ENCODE data around the gene WDR45B. TPM values are rescaled to one million over a fixed set of nuclear protein-coding genes. Genes with fewer than 3 reads are reported as not detected.

WDR45B gene
- total and polyA plus RNA-seq, 8 donors: 46.8 to 93.1 (median 82.6) TPM

DNA sequence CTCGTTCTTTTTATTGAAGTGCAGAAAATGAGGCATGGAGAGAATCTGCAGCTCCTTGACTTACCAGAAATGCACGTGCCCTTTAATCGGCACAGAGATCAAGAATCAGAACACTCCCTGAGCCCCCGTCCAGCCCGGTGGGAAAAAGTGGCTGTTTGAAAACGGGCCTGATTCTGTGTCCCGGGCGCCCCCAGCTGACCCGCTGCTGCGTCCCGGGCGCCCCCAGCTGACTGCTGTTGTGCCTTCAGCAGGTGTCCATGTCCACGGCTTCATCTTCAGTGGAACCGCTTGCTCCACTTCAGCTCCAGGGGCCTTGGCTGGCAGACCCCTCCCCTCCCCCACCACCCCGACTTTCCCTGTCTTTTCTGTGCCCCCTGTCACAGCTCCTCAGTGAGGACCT is 81.0 kb downstream of the WDR45B start:
- TF ChIP-seq, protein P1, sequence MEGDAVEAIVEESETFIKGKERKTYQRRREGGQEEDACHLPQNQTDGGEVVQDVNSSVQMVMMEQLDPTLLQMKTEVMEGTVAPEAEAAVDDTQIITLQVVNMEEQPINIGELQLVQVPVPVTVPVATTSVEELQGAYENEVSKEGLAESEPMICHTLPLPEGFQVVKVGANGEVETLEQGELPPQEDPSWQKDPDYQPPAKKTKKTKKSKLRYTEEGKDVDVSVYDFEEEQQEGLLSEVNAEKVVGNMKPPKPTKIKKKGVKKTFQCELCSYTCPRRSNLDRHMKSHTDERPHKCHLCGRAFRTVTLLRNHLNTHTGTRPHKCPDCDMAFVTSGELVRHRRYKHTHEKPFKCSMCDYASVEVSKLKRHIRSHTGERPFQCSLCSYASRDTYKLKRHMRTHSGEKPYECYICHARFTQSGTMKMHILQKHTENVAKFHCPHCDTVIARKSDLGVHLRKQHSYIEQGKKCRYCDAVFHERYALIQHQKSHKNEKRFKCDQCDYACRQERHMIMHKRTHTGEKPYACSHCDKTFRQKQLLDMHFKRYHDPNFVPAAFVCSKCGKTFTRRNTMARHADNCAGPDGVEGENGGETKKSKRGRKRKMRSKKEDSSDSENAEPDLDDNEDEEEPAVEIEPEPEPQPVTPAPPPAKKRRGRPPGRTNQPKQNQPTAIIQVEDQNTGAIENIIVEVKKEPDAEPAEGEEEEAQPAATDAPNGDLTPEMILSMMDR (IDR thresholded peaks at IDR 0.05): no peak
- DNase-seq: no peak
- Histone ChIP-seq H3K9me3 (no peaks in the 10 kb centered on the region), H3K4me1 (peaks cover 7 to 20% of the 10 kb centered on the region in 2 donors), H3K27ac (no peak overlapping the region), H3K27me3 (no peaks in the 10 kb centered on the region), H3K4me3 (no peak overlapping the region), H3K36me3 (peaks cover 0 to 80% of the 10 kb centered on the region in 2 donors)
- intact Hi-C loops (cut with DNase I): no loop called here
- no peak for ATAC-seq

DNA sequence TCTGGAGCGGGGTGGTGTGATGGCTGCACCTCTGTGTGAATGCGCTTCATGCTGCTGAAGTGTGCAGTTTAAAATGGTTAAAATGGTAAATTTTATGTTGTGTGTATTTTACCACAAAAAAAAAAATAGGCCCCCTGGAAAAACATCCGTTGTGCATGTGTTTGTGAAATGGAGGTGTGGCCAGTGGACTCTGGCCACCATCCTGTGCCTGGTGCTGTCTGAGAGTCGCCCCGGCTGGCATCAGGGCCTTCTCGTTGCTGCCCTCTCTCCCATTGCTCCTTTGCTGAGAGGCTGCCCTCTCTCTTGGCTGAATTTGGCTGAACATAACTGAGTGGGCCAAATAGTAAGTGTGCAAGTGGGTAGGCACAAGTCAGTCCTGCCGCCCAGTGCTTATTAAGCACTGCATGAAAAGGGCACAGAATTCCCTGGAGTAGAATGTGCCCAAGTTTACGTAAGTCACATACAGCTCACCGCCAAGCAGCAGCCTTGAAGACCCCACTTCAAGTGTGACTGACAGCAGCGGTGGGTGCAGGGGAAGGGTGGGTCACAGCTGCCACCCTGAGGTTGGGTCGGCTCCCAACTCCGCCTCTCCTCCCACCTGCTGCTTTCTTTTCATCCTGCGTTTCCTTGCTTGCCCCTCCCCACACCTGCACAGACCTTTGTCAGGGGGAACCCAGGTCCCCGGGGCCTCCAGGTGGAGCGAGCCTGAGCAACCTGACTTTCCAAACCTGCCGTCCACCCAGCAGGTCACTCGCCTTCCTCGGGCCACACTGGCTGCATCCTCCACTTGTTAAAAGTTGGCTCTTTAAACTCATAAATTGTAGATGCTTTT is 81.9 kb downstream of the WDR45B start:
- no peak overlapping the region for H3K4me3 ChIP-seq
- peaks cover 7 to 20% of the 10 kb centered on the region in 2 donors for H3K4me1 ChIP-seq
- peaks cover 0 to 70% of the 10 kb centered on the region in 2 donors for H3K36me3 ChIP-seq
- DNase-seq (no peak), ATAC-seq (no peak)
- TF ChIP-seq, protein P1 (IDR thresholded peaks at IDR 0.05): no peak
- H3K27ac ChIP-seq: peak overlapping the region in 1 of 2 donors; percentile 21
- no peaks in the 10 kb centered on the region for H3K27me3 ChIP-seq
- intact Hi-C loops (cut with DNase I): no loop called here
- no peaks in the 10 kb centered on the region for H3K9me3 ChIP-seq

DNA sequence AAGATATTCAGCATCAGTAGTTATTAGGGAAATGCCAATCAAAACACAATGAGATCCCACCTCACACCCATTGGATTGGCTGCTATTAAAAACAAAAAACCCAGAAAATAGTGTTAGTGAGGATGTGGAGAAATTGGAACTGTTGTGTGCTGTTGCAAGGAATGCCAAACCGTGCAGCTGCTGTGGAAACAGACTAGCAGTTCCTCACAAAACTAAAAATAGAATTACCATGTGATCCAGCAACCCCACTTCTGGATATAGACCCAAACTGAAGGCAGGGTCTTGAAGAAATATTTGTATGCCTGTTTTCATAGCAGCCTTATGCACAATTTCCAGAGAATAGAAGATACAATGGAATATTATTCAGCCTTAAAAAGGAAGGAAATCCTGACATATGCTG is 82.7 kb downstream of the WDR45B start:
- DNase-seq (peak in 1 of 4 donors; percentile 33), ATAC-seq (no peak)
- Histone ChIP-seq H3K36me3 (peaks cover 0 to 62% of the 10 kb centered on the region in 2 donors), H3K9me3 (no peaks in the 10 kb centered on the region), H3K27ac (peak overlapping the region in 1 of 2 donors; percentile 21), H3K27me3 (no peaks in the 10 kb centered on the region), H3K4me1 (peaks cover 7 to 20% of the 10 kb centered on the region in 2 donors), H3K4me3 (no peak overlapping the region)
- TF ChIP-seq, protein P1 (IDR thresholded peaks at IDR 0.05): no peak
- intact Hi-C loops (cut with DNase I): no loop called here

Small RNA genes lying within 50 kb of the gene (microRNA-seq; reads per million reads assigned to microRNA genes)
- 0.34 to 0.68 reads per million in 2 donors for gene MIR4525

Other genes starting within 250 kb of the WDR45B start
- gene HEXD, start 230.1 kb downstream of the WDR45B start, total RNA-seq: 10 to 100 TPM; 28.6 to 34.7 TPM
- gene HEXD, start 230.1 kb downstream of the WDR45B start, polyA plus RNA-seq (ENCODE audit: insufficient read length in 6 of 6): 10 to 100 TPM; 31.1 to 48.3 (median 42.1) TPM
- gene OGFOD3, start 229.9 kb downstream of the WDR45B start, total RNA-seq: 10 to 100 TPM; 31.0 to 37.9 TPM
- 10 to 100 TPM; 22.7 to 29.6 (median 26.6) TPM for gene OGFOD3, start 229.9 kb downstream of the WDR45B start, polyA plus RNA-seq (ENCODE audit: insufficient read length in 6 of 6)
- 100 to 1,000 TPM in 1 of 2 donors, 10 to 100 TPM in 1; 90.2 to 116 TPM for gene CYBC1, start 197.7 kb downstream of the WDR45B start, total RNA-seq
- gene CYBC1, start 197.7 kb downstream of the WDR45B start, polyA plus RNA-seq (ENCODE audit: insufficient read length in 6 of 6): 10 to 100 TPM; 47.0 to 54.2 (median 52.3) TPM
- gene NARF, start 189.7 kb downstream of the WDR45B start, total RNA-seq: 10 to 100 TPM; 38.9 to 52.4 TPM
- 100 to 1,000 TPM; 101 to 128 (median 114) TPM for gene NARF, start 189.7 kb downstream of the WDR45B start, polyA plus RNA-seq (ENCODE audit: insufficient read length in 6 of 6)
- 10 to 100 TPM; 50.4 to 57.0 TPM for gene FOXK2, start 128.7 kb downstream of the WDR45B start, total RNA-seq
- 10 to 100 TPM; 31.2 to 46.3 (median 35.2) TPM for gene FOXK2, start 128.7 kb downstream of the WDR45B start, polyA plus RNA-seq (ENCODE audit: insufficient read length in 6 of 6)
- 10 to 100 TPM in 1 of 2 donors, 1 to 10 TPM in 1; 6.8 to 10.2 TPM for gene RAB40B, start 50.3 kb upstream of the WDR45B start, total RNA-seq
- 10 to 100 TPM; 18.6 to 25.7 (median 19.9) TPM for gene RAB40B, start 50.3 kb upstream of the WDR45B start, polyA plus RNA-seq (ENCODE audit: insufficient read length in 6 of 6)
- gene FN3KRP, start 68.3 kb upstream of the WDR45B start, total RNA-seq: 10 to 100 TPM; 24.7 to 30.0 TPM
- gene FN3KRP, start 68.3 kb upstream of the WDR45B start, polyA plus RNA-seq (ENCODE audit: insufficient read length in 6 of 6): 10 to 100 TPM; 43.7 to 55.6 (median 51.0) TPM
- gene FN3K, start 87.2 kb upstream of the WDR45B start, total RNA-seq: 10 to 100 TPM; 17.7 to 28.1 TPM
- gene FN3K, start 87.2 kb upstream of the WDR45B start, polyA plus RNA-seq (ENCODE audit: insufficient read length in 6 of 6): 10 to 100 TPM; 12.8 to 21.9 (median 20.5) TPM
- 10 to 100 TPM; 87.2 to 89.6 TPM for gene TBCD, start 103.6 kb upstream of the WDR45B start, total RNA-seq
- gene TBCD, start 103.6 kb upstream of the WDR45B start, polyA plus RNA-seq (ENCODE audit: insufficient read length in 6 of 6): 100 to 1,000 TPM in 5 of 6 donors, 10 to 100 TPM in 1; 97.8 to 133 (median 108) TPM
- gene ZNF750, start 191.6 kb upstream of the WDR45B start, total RNA-seq: 1 to 10 TPM; 1.6 to 3.4 TPM
- gene ZNF750, start 191.6 kb upstream of the WDR45B start, polyA plus RNA-seq (ENCODE audit: insufficient read length in 6 of 6): under 1 TPM; 0.38 to 0.88 (median 0.60) TPM